EH (cell line): ENCODE measurements around the gene SNURF.
A peak's percentile ranks its signal among the peaks of the same experiment; 100 is the strongest.
"Not testable (repeated sequence)": the region's sequence is repeated elsewhere in the genome, so short reads cannot be mapped to it uniquely, and the experiment has no call there.

Source experiments
- DNase-seq: peaks from one replicate; pipeline ENCODE4 v3.0.0-alpha.2; 2015; ENCODE audit warnings: low read depth

Gene SNURF, protein sequence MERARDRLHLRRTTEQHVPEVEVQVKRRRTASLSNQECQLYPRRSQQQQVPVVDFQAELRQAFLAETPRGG

DNA sequence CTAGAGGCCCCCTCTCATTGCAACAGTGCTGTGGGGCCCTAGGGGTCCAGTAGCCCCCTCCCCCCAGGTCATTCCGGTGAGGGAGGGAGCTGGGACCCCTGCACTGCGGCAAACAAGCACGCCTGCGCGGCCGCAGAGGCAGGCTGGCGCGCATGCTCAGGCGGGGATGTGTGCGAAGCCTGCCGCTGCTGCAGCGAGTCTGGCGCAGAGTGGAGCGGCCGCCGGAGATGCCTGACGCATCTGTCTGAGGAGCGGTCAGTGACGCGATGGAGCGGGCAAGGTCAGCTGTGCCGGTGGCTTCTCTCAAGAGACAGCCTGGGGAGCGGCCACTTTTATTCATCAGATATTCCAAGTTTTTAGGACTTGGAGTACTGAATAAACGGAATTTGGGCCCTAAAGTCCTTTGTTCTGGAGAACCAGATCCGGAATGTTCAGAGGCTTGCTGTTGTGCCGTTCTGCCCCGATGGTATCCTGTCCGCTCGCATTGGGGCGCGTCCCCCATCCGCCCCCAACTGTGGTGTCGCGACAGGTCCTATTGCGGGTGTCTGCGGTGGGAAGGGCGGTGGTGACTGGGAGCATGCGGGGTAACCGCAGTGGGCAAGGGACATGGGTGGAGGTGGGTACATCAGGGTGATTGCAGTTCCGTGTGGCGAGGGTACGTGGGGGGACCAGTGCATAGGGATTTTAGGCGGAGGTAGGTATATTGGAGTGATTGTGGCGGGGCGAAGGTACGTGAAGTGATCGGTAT lies at the start of gene SNURF, which contains the start of gene SNRPN:
Gene SNURF, plus strand, starts transcription at position 205 of the 748 bp plus-strand sequence. Its CDS starts 62 bp downstream, at position 267.
Gene SNRPN, plus strand, starts transcription at position 205 of the 748 bp plus-strand sequence. CDS start 19,467 bp downstream, outside the sequence.
- DNase-seq: peak; percentile 77

DNA sequence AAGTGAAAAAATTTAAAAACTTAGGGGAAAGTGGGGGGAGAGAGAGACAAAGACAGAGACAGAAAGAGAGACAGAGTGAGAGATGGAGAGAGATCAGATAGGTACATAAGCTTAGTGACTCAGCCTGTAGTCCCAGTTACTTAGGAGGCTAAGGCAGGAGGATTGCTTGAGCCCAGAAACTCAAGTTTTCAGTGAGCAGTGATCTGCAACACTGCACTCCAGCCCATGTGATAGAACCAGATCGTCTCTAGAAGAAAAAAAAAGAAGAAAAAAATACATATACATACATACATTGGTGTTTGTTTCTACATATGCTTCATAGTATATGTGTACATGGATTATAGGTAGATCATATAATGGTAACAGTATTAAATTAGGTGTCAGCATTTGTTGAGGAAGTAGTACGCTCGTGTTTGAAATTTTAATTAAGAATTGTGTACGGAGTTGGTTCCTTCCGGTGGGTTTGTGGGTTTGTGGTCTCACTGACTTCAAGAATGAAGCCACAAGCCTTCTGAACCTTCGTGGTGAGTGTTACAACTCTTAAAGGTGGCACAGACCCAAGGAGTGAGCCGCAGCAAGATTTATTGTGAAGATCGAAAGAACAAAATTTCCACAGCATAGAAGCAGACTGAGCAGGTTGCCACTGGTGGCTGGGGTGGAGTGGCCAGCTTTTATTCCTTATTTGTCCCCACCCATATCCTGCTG lies 38.3 kb upstream of the SNURF start:
- DNase-seq: no peak

DNA sequence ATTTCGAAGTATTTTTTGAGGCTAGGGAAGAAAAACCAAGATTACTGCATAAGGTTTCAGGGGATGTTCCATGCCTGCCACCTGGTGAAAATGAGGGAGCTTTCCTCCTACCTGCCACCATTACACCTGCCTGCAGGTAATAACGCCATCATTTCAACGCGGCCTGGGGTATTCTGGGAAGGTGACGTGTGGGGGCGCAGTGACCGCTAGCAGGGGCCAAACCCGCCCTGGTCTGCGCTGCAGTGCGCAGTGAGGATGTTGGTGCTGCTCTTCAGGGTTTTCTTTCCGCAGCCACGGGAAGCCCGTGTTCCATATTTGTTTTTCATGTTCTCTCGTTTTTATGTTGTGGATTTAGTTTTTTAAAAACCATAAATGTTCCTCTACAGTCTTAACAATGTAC lies 37.4 kb upstream of the SNURF start:
- no peak for DNase-seq

DNA sequence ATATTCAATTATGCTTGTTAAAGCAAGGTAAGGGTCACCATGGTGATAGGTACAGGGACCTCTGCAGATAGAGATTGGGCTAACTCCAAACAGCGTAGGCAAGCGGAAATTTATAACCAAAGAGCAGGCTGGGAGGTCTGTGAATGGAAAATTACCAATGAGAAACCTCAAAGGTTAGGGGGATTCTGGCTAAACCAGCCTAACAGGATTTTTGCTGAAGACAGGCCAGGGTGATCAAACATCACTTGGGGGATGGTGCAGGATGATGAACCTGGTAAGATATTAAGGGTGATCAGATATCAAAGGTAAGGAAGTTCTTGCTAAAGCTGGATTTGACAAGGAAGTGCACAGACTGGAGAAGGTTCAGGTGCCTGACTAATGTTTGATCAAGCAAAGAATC lies 35.3 kb upstream of the SNURF start:
- DNase-seq: no peak

DNA sequence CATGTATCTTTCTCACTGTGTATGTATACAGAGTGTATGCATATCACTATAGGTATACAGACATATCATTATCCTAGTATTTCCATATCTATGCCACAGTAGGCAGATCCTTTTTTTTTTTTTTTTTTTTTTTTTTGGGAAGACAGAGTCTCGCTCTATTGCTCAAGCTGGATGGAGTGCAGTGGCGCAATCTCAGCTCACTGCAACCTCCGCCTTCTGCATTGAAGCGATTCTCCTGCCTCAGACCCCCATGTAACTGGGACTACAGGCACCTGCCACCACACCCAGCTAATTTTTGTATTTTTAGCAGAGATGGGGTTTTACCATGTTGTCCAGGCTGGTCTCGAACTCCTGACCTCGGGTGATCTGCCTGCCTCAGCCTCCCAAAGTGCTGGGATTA lies 32.0 kb upstream of the SNURF start:
- DNase-seq: not testable (repeated sequence)

DNA sequence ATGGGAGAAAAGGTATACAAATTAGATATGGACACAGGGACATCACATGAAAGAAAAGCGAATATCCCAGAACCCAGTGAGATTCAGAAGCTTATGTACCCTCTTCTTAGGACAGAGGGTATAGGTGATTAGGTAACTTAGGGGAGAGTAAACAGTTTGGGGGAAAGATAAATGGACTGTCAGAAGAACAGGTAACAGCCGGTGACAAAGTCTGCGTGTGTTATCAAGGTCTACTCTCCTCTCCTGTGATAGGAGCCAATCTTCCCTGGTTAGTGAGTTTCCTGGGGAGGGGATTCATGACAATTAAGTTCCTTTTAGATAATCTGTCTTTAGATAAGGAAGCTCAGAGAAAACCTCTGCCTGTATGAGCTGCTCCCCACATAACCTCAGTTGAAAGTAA lies 30.6 kb upstream of the SNURF start:
- DNase-seq: no peak

DNA sequence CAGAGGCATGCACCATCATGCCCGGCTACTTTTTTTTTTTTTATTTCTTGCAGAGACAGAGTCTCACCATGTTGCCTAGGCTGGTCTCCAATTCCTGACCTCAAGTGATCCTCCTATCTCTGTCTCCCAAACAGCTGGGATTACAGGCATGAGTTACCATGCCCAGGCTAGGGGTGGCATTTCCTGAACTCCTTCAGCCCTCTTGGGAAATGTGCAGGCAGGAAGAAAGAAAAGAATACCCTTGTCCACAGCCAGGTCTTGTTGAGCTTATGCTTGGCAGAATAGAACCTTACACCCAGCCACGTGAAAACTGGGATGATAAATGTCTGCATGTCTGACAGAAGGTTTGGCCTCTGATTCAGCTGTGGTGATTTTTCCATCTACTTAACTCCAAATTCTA lies 30.2 kb upstream of the SNURF start:
- DNase-seq: no peak

DNA sequence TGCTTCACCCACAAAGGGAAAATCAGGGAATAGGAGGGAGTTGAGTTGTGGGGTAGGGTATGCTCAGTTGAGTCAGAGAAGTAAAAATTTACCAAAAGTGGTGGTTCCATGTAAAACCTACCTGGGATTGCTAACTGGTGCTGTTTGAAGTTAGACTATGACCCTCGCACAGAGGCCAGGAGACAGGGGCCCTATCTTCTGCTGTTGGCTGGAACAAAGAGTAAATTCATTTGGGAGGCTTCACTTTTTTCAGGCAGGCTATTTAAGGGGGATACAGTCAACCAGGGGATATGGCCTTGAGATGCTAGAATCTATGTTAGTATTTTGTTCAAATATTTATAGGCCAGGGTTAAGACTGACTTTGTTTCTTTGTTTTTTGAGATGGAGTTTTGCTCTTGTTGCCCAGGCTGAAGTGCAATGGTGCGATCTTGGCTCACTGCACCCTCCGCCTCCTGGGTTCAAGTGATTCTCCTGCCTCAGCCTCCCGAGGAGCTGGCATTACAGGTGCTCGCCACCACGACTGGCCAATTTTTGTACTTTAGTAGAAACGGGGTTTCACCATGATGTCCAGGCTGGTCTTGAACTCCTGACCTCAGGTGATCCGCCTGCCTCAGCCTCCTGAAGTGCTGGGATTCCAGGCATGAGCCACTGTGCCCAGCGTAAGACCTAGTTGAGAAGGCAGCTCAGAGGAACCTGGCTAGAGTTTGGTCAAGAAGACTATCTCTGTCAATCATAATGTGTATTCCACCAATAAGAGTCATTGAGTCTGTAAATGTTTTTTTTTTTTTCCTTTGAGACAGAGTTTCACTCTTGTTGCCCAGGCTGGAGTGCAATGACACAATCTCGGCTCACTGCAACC lies 22.7 kb upstream of the SNURF start:
- not testable (repeated sequence) for DNase-seq

DNA sequence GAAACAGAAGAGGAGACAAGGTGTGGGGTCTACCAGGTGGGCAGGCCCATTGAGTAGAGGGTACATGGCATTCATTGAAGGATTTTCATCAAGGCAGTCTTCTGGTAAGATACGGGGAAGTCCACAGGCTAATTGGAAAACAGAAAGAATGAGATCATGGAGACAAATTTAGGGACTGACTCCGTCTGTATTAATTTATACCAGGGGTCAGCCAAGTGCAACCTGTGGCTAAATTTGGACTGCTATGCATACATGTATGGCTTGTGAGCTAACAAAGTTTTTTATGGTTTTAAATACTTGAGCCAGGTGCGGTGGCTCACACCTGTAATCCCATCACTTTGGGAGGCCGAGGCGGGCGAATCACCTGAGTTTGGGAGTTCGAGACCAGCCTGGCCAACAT lies 21.1 kb upstream of the SNURF start:
- no peak for DNase-seq

DNA sequence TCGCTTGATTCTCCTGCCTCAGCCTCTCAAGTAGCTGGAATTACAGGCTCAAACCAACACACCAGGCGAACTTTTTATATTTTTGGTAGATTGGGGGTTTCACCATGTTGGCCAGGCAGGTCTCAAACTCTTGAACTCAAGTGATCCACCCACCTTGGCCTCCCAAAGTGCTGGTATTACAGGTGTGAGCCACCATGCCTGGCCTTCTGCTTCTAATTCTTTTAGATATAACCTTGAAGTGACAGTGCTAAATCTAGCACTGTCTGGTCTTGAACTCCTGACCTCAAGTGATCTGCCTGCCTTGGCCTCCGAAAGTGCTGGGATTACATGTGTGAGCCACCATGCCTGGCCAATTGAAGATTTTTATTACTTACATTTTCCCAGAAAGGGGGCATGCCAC lies 16.6 kb upstream of the SNURF start:
- DNase-seq: not testable (repeated sequence)

DNA sequence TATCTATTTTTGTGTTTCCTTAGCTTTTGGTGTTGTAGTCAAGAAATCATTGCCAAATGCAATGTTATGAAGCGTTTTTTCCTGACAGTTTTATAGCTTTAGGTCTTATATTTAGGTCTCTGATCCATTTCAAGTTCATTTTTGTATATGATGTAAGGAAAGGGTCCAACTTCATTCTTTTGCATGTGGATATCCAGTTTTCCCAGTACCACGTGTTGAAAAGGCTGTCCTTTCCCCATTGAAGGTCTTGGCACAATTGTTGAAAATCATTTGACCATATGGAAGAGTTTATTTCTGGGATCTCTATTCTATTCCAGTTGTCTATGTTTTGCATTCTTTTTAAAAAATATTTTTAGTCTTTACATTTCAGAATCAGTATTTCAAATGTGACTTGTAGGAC lies 14.6 kb upstream of the SNURF start:
- no peak for DNase-seq

DNA sequence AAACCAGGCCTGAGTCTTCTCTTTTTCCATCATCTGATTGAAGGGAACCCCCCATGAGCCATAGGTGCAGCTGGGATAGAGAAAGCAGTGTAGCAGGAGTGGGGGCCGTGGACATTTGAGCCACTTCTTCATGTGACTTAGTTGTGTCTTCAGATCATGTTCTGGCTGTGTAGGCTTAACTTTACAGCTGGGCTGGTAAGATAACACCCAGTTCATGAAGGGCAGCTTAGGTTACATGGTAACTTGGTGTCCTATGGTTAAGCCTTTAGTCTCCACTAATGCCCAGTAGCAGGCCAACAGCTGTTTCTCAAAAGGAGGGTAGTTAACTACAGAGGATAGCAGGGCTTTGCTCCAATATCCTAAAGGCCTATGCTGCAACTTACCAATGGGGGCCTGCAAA lies 11.4 kb upstream of the SNURF start:
- no peak for DNase-seq

DNA sequence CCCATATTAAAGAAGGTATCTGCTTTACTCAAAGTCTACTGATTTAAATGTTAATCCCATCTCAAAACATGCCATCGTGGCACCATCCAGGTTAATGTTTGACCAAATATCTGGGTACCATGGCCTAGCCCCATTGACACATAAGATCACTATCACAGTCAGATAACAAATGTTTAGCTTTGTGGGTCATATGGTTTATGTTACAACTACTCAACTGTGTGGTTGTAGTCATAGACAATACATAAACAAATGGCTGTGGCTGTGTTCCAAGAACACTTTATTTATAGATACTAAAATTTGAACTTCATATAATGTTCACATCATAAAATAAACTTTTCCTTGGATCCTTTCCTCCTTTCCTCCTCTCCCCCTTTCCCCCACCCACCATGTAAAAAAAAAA lies 9.8 kb upstream of the SNURF start:
- DNase-seq: no peak

DNA sequence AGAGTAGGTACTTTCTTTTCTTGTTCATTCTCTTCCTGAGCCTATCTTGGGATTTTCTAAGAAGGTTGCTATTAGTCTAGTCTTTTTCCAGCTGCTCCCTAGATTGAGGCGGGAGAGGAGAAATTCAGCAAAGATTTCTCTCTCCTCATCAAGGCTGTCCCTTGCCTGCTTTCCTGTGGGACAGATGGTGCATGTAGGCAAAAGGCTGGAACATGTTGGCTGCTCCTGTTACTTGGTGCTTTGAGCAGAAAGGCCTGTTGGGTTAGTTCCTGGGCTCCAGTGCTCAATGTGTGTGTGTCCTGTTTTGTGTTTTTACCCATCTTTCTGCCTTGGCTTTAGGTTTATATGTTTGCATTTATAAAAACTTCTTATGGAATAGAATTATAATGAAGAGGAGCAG lies 9.1 kb upstream of the SNURF start:
- no peak for DNase-seq

DNA sequence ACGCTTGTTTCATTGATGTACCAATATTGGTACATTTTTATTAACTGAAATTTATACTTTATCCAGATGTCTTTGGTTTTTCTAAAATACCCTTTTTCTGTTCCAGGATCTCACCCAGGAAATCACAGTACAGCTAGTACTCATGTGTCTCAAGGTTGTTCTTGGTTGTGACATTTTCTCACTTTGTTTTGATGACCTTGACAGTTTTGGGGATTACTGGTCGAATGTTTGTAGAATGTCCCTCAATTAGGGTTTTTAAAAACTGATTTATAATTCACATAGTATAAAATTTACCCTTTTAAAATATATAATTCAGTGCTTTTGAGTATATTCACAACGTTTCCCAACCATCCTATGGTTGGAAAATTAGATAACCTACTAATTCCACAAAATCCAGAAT lies 6.3 kb upstream of the SNURF start:
- DNase-seq: no peak

DNA sequence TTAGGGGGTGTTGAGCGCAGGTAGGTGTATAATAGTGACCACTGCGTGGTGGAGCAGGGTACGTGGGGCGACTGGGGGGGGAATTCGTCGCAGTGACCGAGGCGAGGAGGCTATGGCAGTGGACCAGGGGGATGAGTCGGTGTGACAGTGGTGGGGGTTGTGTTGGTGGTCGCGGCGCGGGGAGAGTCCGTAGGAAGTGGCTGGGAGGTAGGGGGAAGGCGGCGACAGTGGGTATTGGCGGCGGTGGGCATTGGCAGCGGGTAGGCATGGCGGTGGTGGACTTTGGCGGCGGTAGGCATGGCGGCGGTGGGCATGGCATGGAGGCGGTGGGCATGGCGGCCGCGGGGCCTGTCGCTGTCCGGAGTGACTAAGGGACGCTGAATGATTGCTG lies 739 bp downstream of the SNURF start:
- DNase-seq: no peak

DNA sequence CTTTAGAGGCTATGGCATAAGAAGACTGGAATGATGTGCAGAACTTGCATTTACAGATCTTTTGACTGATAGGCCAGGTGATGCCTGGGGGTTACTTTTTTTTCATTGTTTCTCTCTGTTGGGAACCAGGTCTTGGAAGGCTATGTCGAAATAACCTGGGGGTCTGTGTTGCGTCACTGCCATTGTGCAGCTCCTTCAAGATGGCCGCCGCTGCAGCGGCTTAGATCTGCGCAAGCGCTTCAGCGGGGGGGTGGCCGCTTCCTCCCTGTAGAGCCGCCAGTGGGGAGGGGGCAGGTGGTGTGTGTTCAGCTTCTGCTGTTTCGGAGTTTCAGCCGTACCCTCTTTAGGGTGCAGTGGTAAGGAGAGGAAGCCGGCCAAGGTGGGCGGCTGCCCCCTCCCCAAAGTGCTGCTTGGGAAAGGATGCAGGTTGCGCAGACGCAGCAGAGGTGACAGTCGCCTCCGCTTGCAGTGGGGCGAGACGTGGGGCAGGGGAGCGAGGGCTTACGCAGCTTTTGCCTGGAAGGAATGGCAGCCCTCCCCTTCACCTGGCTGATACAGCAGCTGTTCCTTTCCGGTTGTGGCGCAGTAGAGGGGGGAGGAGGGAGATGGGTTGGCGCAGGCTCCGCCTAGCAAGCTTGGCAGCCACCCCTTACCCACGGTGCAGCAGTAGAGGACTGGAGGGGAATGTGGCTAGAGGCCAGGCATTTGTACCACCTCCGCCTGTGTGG lies 1.5 kb downstream of the SNURF start:
- DNase-seq: peak; percentile 67

DNA sequence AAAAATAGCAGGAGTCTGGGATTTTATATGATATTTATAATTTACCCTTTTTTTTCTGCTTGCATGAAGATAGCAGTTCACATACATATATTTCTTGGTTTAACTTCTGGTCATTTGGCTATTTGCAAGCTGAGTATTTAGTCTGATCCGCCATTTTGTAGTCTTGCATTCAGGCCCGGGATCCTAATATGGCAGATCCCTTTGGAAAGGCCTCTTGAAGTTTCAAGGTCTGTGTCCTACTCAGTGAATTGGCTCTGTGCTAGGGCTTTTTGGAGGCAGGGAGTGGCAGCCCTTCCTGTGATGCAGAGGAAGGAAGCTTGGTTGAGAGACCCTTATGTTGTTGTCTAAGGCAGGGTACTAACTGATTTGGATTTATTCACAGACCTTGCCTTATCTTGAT lies 2.9 kb downstream of the SNURF start:
- DNase-seq: no peak

DNA sequence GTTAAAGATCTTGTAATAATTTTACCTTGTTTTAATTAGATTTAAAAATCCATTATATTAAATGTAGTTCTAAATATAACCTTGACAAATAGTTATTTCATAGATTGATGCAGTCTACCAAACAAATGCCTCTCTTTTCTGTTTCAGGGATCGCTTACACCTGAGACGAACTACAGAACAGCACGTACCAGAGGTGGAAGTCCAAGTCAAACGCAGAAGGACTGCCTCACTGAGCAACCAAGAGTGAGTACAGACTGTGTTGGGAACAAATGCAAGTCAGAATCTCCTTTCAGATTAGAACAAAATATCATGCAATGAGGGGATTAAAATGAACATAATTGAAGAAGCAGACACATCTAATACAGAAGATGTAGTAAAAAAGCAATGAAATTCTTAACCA lies 7.2 kb downstream of the SNURF start:
- DNase-seq: no peak

DNA sequence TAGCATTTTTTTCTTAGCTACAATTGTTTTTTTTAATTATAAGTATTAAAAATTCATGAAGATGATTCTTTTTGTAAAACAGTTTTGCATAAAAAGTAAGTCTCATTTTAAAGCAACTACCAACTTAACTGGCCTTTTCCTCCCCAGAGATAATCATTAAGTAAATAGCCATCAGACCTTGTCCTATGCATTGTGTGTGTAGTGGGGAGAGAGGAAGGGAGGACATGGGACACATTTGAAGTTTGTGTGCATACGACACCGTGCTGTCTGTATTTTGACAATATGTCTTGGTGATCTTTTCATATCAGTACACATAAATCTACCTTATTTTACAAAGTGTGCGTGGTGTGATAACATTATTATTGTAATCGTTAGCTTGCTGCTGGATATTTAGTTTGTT lies 8.1 kb downstream of the SNURF start:
- no peak for DNase-seq

DNA sequence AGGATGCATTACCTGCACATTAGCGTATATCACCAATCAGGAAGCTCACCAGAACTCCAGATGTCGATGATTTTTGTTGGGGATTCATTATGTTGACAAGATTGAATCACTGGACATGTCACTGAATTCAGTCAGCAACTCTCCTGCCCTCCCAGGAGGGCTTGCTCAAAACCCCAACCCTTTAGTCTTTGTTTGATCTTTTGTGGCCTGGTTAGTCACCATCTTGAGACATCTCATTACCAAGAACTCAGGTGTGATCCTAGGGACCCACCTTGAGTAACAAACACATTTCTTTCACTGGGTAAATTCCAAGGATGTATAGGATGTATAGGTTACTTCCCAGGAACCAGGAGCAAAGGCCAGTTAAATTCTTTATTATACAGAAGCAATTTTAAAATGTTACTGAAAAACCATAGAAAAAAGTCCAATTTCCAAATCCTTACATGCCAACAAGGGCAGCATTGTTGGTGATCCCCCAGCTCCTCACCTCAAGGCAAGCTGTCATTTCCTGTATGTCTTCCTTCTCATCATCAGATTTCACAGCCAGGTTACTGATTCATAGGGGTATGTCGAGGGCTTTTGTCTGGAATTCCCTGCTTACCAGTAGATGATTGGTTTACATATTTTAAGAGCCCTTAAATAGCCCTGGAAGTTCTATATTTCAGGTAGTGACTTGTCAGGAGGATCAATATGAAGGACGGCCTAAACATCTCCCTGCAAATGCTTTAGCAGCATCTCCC lies 11.7 kb downstream of the SNURF start:
- no peak for DNase-seq
